HL-60/S4 treated with phorbol 12-myristate 13-acetate at 8.2 ng/mL for 4 days and 3 days (cell line): ENCODE measurements around the gene FAM171A2.
"Not testable (repeated sequence)": the region's sequence is repeated elsewhere in the genome, so short reads cannot be mapped to it uniquely, and the experiment has no call there.

Experiments
- in situ Hi-C: fragments of 300-500 bp; cut with MboI; formaldehyde crosslinking; loops from 2 replicates; pipeline ENCODE4 v1.15.0; 2022; ENCODE audit warnings: low sequenced_read_pairs

FAM171A2 gene

DNA sequence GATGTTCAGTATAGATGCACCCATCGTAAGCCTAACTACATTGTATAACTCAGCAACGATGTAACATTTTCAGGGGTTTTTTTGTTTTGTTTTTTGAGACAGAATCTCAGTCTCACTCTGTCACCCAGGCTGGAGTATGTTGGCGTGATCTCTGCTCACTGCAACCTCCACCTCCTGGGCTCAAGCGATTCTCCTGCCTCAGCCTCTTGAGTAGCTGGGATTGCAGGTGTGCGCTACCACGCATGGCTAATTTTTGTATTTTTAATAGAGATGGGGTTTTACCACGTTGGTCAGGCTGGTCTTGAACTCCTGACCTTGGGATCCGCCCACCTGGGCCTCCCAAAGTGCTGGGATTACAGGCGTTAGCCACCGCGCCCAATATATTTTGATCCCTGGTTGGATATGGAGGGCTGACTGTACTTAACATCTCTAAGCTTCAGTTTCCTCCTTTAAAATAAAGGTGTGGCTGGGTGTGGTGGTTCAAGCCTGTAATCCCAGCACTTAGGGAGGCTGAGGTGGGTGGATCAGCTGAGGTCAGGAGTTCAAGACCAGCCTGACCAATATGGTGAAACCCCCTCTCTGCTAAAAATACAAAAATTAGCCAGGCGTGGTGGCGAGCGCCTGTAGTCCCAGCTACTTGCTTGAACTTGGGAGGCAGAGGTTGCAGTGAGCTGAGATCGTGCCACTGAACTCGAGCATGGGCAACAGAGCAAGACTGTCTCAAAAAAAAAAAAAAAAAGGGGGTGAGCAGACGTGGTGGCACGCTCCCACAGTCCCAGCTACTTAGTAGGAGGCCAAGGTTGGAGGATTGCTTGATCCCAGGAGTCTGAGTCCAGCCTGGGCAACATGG lies 16.2 kb downstream of the FAM171A2 start:
- in situ Hi-C loops, result not testable (repeated sequence)

DNA sequence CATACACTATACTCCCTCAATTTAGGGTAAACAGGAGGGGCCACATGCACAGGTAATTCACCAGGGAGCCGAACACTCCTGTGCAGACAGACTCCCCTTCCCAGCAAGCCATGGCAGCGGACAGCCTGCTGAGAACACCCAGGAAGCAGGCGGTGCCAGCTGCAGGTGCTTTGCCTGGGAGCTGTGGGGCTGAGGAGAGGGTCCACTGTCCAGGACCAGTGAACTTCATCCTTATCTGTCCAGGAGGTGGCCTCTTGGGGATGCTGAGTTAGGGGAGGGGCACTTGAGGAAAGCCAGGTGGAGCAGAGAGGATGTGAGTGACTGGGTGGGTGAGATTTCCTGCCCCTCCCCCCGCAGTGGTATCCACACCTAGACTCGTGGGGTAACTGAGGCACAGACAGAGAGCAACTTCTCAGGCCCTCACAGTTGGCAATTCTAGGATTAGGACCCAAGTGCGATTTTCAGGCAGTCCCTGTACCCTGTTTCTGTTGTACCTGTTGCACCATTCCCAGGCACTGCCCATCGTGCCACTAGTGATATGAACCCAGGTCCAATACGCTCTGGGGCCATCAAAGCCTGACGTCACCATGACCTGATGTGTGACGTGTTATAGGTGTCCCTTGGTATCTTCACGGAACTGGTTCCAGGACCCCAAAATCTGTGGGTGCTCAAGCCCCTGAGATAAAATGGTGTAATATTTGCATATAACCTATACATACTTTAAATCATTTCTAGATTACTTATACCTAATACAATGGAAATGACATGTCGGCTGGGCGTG lies 17.4 kb downstream of the FAM171A2 start:
- in situ Hi-C loops, result no loop called here

DNA sequence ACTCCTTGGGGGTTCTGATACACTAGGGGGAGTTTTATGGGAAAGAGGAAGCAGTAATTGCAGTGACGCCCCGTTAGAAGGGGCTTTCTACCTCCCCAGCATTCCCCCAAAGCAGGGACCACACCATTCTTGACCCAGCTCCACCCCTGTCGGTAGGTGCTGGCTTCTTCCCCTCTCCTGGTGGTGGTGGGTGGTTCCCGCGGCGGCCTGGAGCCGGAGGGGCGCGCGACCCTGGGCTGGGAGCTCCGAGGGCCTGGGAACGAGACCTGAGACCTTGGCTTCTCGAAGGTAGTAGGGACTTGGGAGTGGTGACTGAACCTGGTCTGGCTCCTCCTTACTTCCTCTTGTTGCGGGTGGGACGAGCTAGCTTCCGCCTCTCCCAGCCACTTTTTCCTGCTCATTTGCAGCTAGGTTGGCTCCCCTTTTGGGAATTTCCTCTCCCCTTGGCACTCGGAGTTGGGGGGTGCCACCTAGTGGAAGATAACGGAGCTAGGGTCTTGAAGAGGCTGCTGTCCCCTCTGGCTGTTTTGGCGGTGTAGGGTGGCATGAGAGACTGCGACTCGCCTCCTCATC lies 18.1 kb downstream of the FAM171A2 start:
- in situ Hi-C loops, result no loop called here

DNA sequence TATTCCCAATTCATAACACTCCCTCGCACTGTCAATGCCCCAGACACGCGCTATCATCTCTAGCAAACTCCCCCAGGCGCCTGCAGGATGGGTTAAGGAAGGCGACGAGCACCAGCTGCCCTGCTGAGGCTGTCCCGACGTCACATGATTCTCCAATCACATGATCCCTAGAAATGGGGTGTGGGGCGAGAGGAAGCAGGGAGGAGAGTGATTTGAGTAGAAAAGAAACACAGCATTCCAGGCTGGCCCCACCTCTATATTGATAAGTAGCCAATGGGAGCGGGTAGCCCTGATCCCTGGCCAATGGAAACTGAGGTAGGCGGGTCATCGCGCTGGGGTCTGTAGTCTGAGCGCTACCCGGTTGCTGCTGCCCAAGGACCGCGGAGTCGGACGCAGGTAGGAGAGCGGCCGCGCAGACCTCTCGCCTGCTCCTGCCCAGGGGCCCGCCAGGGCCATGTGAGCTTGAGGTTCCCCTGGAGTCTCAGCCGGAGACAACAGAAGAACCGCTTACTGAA lies 18.7 kb downstream of the FAM171A2 start, which contains the start of gene GRN:
Gene GRN (plus strand): TSS at position 364 of the 515 bp plus-strand sequence. CDS start 3,863 bp downstream, outside the sequence.
- in situ Hi-C loops, result no loop called here

DNA sequence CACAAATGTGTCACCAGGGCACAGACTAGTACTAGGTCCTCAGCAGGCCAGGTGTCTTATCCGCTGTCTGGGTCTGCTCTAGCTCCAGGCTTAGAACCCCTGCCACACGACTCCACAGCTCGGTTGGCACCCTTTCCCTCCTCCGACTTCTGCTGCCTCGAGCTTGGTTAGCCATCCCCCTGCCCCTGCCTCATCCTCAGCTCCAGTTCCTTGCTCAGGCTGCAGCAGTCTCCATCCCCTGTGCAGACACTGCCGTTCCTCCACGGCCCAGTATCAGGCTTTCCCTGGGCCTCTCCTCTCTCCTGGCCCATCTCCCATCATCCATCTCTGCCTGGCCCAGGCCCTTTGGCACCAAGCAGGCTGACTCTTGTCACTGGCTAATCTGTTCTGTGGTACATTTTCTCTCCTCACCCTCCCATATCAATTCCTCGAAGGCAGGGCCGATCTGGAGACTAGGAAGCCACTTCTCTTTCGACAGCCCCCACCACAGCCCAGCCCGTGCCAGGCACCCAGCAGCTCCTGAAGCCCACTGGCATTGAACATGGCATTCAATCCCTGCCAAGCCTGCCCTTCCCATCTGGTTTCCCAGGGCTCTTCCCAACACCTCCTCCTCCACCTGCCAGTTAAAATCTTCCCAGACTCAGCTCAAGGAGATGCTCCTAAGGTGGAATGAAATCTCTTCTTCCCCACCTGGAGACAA lies 20.0 kb downstream of the FAM171A2 start:
- in situ Hi-C loops, result no loop called here

DNA sequence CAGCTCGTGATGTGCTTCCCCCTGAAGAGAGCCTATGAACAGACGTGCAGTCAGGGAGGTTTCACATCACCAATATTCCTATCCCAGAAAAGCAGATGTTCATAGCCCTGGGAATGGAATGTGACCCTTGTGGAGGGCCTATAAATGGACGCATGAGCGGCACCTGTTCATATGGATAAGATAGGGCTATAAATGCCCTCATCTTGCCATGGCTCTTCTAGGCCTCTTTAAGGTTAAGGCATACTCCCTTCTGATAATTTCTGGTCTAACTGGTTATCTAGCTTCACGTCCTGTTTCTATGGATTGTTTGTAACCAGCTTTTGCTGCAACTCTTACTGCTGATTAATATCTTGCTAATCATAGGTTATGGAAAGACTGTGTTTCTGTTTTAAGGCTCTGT lies 23.1 kb downstream of the FAM171A2 start:
- in situ Hi-C loops, result not testable (repeated sequence)

DNA sequence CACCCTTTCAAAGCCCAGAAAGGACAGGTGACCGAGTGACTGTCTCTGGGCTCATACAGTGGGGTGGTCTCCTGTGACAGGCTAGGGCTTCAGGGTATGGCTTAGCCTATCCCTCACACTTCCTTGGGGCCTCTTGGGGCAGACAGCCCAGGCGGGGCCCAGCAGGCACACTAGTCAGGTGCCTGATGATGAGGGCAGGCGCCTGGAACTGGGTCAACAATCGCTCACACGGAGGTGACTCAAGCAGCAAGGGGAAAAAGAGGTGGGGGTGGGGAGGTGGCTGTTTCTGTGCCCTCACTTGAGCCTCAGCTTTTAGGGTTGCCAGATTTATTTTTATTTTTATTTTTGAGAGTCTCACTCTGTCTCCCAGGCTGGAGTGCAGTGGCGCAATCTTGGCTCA lies 25.0 kb downstream of the FAM171A2 start:
- in situ Hi-C loops, result no loop called here

DNA sequence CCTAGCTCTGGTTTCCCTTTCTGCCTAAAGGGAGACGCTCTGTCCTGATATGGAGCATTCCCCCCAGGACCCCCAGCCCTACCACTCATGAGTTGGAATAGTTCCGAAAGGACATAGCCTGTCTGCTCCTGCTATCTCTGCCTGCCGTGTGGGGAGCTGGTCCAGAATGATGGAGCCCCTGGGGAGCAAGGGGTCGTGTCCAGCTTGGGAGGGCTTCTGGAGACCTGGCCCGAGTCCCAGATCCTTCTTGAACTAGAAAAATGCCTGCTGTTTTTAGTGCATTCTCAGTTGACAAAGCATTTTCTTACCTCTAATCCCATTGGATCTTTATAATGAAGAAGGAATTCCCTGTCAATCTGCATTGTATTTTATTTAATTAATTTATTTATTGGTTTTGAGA lies 27.7 kb downstream of the FAM171A2 start:
- in situ Hi-C loops, result no loop called here

DNA sequence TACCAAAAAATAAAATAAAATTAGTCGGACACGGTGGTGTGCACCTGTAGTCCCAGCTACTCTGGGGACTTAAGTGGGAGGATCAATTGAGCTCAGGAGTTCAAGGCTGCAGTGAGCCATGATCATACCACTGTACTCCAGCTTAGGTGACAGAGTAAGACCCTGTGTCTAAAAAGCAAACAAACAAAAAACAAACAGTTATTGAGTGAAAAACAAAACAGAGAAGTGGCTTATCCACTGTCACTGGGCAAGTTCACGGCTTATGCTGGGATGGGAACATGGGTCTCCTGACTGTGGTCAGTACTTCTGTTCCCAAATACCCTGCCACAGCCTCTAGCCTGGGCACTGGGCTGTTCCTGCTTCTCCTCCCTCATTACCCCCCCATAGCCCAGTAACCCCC lies 28.1 kb downstream of the FAM171A2 start:
- in situ Hi-C loops, result no loop called here

DNA sequence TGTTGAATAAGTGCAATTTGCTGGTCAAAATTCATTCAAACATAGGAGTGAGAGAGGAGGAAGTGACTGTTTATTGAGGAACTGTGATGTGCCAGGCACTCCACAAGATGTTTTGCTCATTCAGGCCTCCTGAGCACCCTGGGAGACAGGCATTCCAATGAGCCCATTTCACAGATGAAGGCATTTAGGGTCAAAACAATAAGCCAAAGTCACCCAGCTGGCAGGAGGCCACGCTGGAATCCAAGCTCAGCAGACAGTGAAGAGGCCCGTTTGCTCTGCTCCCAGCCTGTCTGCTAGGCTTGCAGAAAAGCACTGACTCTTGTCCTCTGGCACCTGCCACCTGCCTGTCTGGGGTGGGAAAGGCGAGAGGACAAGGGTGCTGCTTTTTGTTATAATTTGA lies 28.9 kb downstream of the FAM171A2 start:
- in situ Hi-C loops, result no loop called here

DNA sequence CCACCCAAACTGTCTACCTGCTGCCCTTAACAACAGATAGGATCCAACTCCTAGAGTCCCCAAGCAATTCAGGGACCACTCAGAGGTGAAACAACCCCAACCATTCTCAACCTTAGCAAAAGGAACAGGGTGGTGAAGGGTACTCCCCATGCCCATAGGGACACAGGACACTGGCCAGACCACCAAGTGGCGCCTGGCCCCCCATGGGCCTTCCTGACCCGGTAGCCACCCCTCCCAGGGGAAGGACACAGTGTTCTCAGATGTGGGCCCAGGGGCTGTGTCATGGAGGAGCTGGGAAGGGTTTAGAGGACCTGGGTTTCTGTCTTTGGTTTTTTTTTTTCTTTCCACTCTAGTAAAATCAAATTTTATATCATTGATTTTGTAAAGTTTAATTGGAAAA lies 29.3 kb downstream of the FAM171A2 start:
- in situ Hi-C loops, result no loop called here

DNA sequence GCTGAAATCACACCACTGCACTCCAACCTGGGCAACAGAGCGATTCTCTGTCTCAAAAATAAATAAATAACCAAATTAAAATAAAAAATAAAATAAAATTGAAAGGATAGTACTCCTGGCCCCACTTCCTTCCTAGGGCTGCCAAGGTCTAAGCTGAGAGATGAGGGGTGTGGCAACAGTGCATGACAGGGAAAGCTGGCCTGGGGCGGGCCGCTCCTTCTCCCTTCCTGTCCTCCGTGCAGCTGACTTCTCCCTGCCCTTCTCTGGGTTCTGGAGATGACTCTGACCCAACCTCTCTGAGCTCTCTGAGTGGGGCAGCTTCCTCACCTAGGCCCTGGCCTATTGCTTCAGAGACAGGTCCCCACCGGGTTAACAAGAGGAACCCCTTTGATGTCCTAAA lies 30.3 kb downstream of the FAM171A2 start:
- in situ Hi-C loops, result no loop called here

DNA sequence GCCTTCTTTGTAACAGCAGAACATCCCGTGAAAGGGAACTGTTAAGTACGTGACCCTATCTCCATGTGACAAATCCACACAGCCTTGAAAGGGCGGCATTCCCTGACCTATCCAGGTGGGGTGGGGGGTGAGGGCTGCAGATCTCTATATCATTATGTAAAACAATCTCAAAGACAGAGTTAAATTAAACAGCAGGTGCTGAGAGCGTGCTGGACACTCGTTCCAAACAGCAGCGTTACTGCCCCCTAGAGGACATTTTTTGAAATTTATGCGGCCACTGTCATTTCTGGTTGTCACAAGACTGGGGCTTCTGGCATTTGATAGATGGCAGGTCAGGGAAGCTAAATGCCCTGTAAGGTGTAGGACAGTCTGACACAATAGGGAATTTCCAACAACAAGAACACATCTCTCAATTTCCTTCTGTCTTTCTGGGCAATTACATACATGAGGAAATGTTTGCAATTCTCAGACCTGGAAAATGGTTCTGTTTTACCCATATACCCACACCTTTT lies 32.3 kb downstream of the FAM171A2 start:
- in situ Hi-C loops, result no loop called here

DNA sequence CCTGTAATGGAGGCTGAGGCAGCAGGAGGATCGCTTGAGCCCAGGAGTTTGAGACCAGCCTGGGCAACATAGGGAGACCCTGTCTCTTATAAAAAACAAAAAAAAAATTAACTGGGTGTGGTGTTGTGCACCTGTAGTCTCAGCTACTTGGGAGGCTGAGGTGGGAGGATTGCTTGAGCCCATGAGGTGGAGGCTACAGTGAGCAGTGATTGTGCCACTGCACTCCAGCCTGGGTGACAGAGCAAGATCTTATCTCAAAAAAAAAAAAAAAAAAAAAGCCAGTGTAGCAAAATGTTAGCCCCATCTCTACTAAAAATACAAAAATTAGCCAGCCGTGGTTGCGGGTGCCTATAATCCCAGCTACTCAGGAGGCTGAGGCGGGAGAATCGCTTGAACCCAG lies 33.4 kb downstream of the FAM171A2 start:
- in situ Hi-C loops, result not testable (repeated sequence)

DNA sequence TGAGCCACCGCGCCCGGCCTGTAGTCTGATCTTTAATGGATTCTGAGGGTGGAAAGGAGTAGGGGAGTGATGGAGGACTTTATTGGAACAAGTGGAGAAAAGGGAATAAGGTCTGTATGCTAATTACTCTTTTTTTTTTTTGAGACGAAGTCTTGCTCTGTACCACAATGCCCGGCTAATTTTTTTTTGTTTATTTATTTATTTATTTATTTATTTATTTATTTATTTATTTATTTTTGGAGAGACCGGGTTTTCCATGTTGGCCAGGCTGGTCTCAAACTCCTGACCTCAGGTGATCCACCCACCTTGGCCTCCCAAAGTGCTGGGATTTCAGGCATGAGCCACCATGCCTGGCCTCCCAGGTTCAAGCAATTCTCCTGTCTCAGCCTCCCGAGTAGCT lies 34.1 kb downstream of the FAM171A2 start:
- in situ Hi-C loops, result loop anchor here (10.0 kb wide), 1 partner anchor 105 kb away; no protein-coding TSS in a partner anchor

DNA sequence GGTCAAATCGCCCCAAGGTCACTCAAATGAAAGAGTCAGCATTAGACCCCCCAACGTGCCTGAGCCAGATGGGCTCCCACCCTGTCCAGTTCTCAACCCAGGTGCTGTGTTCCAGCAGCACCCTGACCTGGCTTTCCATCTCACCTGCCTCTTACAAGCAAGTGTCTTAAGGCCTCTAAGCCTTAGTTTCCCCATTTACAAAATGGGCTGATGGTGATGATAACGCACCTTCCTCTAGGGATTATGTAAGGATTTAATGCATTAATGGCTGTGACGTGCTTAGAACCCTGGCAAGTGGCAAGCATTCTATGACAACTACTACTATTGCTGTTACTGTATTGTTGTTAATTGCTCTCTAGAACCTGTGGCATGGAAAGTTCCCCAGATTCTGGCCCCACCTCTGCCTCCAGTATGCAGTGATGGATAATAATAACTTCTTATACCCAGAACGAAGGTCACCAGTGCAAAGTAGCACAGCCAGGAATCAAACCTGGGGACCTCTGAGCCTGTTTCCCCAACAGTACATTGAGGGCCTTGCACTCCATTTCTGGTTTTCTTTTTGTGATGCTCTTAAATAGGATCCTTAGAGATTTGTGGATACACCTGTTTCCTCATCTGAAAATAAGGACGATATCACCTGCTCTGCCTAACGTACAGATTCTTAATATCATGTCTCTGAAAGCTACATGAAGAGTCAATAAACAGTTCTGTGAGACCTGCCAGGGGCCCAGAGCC lies 35.8 kb downstream of the FAM171A2 start:
- in situ Hi-C loops, result loop anchor here (10.0 kb wide), 1 partner anchor 103 kb away; no protein-coding TSS in a partner anchor

DNA sequence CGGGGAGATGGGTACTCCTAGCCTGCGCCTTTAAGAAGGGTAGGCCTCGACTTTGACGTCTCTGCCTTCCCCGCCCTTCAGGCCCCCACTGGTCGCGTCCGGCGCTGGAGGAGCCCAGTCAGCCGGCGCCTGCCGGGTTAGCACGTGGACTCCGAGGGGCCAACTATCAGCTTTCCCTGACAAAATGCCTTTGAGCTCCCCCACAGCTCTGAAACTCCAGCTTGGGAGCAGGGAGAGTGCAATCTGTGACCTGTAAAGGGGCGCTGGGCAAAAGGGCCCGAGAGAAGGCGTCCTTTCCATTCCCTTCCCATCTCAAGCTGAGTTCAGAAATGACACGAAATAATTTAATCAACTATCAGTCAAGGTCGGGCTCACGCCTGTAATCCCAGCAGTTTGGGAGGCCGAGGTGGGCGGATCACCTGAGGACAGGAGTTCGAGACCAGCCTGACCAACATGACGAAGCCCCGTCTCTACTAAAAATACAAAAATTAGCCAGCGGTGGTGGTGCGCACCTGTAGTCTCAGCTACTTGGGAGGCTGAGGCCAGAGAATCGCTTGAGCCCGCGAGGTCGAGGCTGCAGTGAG lies 36.7 kb downstream of the FAM171A2 start:
- in situ Hi-C loops, result loop anchor here (10.0 kb wide), 1 partner anchor 102 kb away; no protein-coding TSS in a partner anchor

DNA sequence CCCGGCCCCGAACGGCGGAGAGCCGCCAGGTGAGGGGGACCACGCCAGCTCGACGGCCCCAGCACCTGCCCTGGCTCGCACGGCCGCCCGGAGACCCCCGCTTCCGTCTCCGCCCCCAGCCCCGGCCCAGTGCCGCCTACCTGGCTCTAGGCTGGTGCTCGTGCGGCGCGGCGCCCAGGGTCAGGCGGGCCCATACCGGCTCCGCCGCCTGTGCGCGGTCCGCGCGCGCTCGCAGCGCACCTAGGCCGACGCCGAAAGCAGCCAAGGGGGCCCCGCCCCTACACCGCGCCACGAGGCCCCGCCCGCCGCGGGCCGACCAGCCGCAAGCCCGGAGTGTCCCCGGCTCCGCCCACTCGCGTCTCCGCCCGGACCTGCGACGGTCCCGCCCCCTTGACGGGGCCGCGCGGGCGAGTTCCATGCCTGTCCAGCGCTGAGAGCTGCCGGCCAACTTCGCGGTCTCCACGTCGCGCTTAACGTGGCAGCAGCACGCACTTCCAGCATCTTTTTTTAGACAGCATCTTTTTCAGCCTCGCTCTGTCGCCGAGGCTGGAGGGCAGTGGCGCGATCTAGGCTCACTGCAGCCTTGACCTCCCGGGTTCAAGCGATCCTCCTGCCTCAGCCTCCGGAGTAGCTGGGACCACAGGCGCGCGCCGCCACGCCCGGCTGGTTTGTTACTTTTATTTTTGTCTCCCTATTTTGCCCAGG lies 38.9 kb downstream of the FAM171A2 start, which contains the start of gene SLC25A39:
Gene SLC25A39 (minus strand): TSS at position 253 of the 705 bp plus-strand sequence. CDS start 1,261 bp downstream, outside the sequence.
- in situ Hi-C loops, result loop anchor here (10.0 kb wide), 1 partner anchor 100 kb away; no protein-coding TSS in a partner anchor
